ENCODE data around the gene CYTH3. TPM values are rescaled to one million over a fixed set of nuclear protein-coding genes. Genes with fewer than 3 reads are reported as not detected.

CYTH3 gene
- total and polyA plus RNA-seq, 9 donors: 14.8 to 29.6 (median 18.9) TPM

DNA sequence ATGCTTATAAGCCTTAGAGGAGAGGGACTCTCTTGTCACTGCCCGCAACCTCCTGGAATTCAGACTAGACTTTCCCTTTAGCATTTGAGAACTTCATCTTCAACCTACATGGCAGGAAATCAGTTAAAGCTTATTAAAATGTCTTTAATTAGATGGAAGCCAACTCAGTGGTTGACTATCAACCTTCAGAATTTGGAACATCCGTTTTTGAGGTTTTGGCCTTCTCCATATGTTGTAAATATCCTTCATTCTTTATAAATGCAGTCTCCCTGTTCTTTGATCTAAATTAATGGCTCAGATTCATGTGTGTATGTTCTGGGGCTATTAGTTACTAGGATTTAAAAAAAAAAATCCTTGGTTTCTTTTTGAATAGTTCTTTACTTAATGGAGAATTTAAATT lies 156.2 kb downstream of the CYTH3 start:
- TF ChIP-seq, protein P1, sequence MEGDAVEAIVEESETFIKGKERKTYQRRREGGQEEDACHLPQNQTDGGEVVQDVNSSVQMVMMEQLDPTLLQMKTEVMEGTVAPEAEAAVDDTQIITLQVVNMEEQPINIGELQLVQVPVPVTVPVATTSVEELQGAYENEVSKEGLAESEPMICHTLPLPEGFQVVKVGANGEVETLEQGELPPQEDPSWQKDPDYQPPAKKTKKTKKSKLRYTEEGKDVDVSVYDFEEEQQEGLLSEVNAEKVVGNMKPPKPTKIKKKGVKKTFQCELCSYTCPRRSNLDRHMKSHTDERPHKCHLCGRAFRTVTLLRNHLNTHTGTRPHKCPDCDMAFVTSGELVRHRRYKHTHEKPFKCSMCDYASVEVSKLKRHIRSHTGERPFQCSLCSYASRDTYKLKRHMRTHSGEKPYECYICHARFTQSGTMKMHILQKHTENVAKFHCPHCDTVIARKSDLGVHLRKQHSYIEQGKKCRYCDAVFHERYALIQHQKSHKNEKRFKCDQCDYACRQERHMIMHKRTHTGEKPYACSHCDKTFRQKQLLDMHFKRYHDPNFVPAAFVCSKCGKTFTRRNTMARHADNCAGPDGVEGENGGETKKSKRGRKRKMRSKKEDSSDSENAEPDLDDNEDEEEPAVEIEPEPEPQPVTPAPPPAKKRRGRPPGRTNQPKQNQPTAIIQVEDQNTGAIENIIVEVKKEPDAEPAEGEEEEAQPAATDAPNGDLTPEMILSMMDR (IDR thresholded peaks at IDR 0.05): no peak
- TF ChIP-seq POLR2A (IDR thresholded peaks at IDR 0.05) (no peak), EP300 (IDR thresholded peaks at IDR 0.05) (no peak)
- Histone ChIP-seq H3K36me3 (no peaks in the 10 kb centered on the region), H3K9me3 (peaks cover 0 to 3% of the 10 kb centered on the region in 2 donors), H3K27me3 (no peaks in the 10 kb centered on the region), H3K4me3 (no peak overlapping the region), H3K4me1 (ENCODE audit: insufficient read depth) (no peaks in the 10 kb centered on the region), H3K27ac (no peak overlapping the region)
- WGBS, 3 donors: 77 to 87% (median 84%) methylated on average over 2 of the region's 2 CpGs
- intact Hi-C loops (cut with DNase I): no loop called here
- DNase-seq: no peak

Small RNAs within 50 kb of the gene (small RNA-seq; reads per million reads assigned to genes)
- not detected for gene RF00019

Other genes with a start within 250 kb of the CYTH3 start
- gene ANKRD61, start 241.2 kb downstream of the CYTH3 start, total RNA-seq: 1 to 10 TPM in 1 of 7 donors, under 1 TPM in 1, not detected in 5; 0.57 to 1.5 TPM
- under 1 TPM in 1 of 2 donors, not detected in 1; 0.15 TPM for gene ANKRD61, start 241.2 kb downstream of the CYTH3 start, polyA plus RNA-seq
- gene EIF2AK1, start 213.4 kb downstream of the CYTH3 start, total RNA-seq: 100 to 1,000 TPM in 1 of 7 donors, 10 to 100 TPM in 6; 54.2 to 164 (median 73.1) TPM
- 10 to 100 TPM; 32.5 to 82.3 TPM for gene EIF2AK1, start 213.4 kb downstream of the CYTH3 start, polyA plus RNA-seq
- 10 to 100 TPM in 5 of 7 donors, 1 to 10 TPM in 2; 7.5 to 15.5 (median 12.9) TPM for gene USP42, start 167.7 kb downstream of the CYTH3 start, total RNA-seq
- 1 to 10 TPM; 5.4 to 9.5 TPM for gene USP42, start 167.7 kb downstream of the CYTH3 start, polyA plus RNA-seq
- gene FAM220A, start 76.3 kb upstream of the CYTH3 start, total RNA-seq: 10 to 100 TPM; 13.5 to 27.2 (median 18.6) TPM
- 10 to 100 TPM; 12.1 to 14.2 TPM for gene FAM220A, start 76.3 kb upstream of the CYTH3 start, polyA plus RNA-seq
- gene RAC1, start 101.9 kb upstream of the CYTH3 start, total RNA-seq: 100 to 1,000 TPM; 101 to 208 (median 198) TPM
- 100 to 1,000 TPM; 153 to 389 TPM for gene RAC1, start 101.9 kb upstream of the CYTH3 start, polyA plus RNA-seq
- gene DAGLB, start 175.3 kb upstream of the CYTH3 start, total RNA-seq: 10 to 100 TPM; 11.5 to 22.4 (median 15.5) TPM
- 10 to 100 TPM in 1 of 2 donors, 1 to 10 TPM in 1; 8.8 to 10.7 TPM for gene DAGLB, start 175.3 kb upstream of the CYTH3 start, polyA plus RNA-seq
- 100 to 1,000 TPM in 2 of 7 donors, 10 to 100 TPM in 5; 55.3 to 151 (median 93.3) TPM for gene KDELR2, start 211.5 kb upstream of the CYTH3 start, total RNA-seq
- 100 to 1,000 TPM in 1 of 2 donors, 10 to 100 TPM in 1; 70.9 to 157 TPM for gene KDELR2, start 211.5 kb upstream of the CYTH3 start, polyA plus RNA-seq

Data from ovary (tissue), 9 donors.